ENCODE measurements around the gene UNC50.

The UNC50 gene

DNA sequence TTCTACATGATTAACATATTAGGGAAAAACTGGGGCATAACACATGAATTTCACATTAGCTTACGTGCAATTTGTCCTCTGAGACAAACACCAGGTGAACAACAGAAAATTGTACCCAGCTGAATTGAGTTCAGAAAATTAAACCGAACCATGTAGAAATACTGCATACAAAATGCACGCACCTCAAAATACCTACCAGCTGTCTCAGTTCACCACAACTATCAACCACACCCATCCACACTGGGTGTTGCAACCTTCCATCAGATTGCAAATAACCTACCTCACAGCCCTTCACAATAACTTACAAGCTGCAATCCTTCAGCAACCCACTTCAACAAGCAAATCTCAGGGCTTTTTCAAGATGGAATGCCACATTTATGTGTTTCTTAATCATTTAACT lies 55.9 kb downstream of the UNC50 start:
- no peak overlapping the region for H3K27ac ChIP-seq (ENCODE audit: low read depth, low read length, poor library complexity, severe bottlenecking)
- no peaks in the 10 kb centered on the region for H3F3A ChIP-seq (ENCODE audit: insufficient read depth, low read length)
- H3K36me3 ChIP-seq (ENCODE audit: insufficient read depth, low read length) = no peaks in the 10 kb centered on the region
- no peaks in the 10 kb centered on the region for H3K4me1 ChIP-seq (ENCODE audit: insufficient read depth, low read length, severe bottlenecking)
- no peak overlapping the region for H2AFZ ChIP-seq (ENCODE audit: low read length)
- no peak overlapping the region for H3K4me2 ChIP-seq (ENCODE audit: low read length)
- H3K9ac ChIP-seq (ENCODE audit: low read length) = no peak overlapping the region
- no peak for TF ChIP-seq EZH2 (IDR thresholded peaks at IDR 0.05; ENCODE audit: borderline replicate concordance, low read length)
- TF ChIP-seq, protein P1, sequence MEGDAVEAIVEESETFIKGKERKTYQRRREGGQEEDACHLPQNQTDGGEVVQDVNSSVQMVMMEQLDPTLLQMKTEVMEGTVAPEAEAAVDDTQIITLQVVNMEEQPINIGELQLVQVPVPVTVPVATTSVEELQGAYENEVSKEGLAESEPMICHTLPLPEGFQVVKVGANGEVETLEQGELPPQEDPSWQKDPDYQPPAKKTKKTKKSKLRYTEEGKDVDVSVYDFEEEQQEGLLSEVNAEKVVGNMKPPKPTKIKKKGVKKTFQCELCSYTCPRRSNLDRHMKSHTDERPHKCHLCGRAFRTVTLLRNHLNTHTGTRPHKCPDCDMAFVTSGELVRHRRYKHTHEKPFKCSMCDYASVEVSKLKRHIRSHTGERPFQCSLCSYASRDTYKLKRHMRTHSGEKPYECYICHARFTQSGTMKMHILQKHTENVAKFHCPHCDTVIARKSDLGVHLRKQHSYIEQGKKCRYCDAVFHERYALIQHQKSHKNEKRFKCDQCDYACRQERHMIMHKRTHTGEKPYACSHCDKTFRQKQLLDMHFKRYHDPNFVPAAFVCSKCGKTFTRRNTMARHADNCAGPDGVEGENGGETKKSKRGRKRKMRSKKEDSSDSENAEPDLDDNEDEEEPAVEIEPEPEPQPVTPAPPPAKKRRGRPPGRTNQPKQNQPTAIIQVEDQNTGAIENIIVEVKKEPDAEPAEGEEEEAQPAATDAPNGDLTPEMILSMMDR (IDR thresholded peaks at IDR 0.05; ENCODE audit: low read length) = no peak
- H3K9me3 ChIP-seq (ENCODE audit: low read length) = no peaks in the 10 kb centered on the region
- H3K4me3 ChIP-seq (ENCODE audit: low read depth, low read length, poor library complexity, severe bottlenecking) = no peak overlapping the region
- H3K9me2 ChIP-seq (ENCODE audit: low read depth, low read length) = no peaks in the 10 kb centered on the region
- H3K27me3 ChIP-seq (ENCODE audit: insufficient read depth, low read length) = no peaks in the 10 kb centered on the region
- no peaks in the 10 kb centered on the region for H4K20me1 ChIP-seq (ENCODE audit: insufficient read depth, low read length)
- no peaks in the 10 kb centered on the region for H3K79me2 ChIP-seq (ENCODE audit: insufficient read depth, low read length)

DNA sequence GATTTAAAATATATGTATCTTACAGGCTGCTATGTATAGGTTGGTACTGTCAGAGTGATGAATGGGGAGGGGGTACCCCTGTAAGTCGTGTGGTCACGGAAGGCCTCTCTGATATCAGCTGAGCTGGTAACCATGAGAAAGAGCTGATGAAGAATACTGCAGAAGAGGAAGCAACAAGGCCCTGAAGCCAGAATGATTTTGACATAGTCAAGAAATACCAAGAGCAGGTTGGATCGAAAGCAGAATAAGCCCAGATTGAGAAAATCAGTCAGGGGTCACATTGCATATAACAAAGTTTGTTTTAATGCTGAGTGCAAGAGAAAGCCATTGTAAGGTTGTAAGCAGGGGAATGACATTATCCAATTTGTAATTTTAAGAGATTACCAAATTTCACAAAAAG lies 57.3 kb downstream of the UNC50 start:
- Histone ChIP-seq H3K9ac (ENCODE audit: low read length) (no peak overlapping the region), H3K4me1 (ENCODE audit: insufficient read depth, low read length, severe bottlenecking) (no peaks in the 10 kb centered on the region), H3K4me2 (ENCODE audit: low read length) (no peak overlapping the region), H4K20me1 (ENCODE audit: insufficient read depth, low read length) (no peaks in the 10 kb centered on the region), H2AFZ (ENCODE audit: low read length) (no peak overlapping the region), H3F3A (ENCODE audit: insufficient read depth, low read length) (no peaks in the 10 kb centered on the region), H3K9me2 (ENCODE audit: low read depth, low read length) (no peaks in the 10 kb centered on the region), H3K27ac (ENCODE audit: low read depth, low read length, poor library complexity, severe bottlenecking) (no peak overlapping the region), H3K27me3 (ENCODE audit: insufficient read depth, low read length) (no peaks in the 10 kb centered on the region), H3K79me2 (ENCODE audit: insufficient read depth, low read length) (no peaks in the 10 kb centered on the region), H3K36me3 (ENCODE audit: insufficient read depth, low read length) (no peaks in the 10 kb centered on the region), H3K9me3 (ENCODE audit: low read length) (no peaks in the 10 kb centered on the region), H3K4me3 (ENCODE audit: low read depth, low read length, poor library complexity, severe bottlenecking) (no peak overlapping the region)
- TF ChIP-seq, protein P1 (IDR thresholded peaks at IDR 0.05; ENCODE audit: low read length) = no peak
- no peak for TF ChIP-seq EZH2 (IDR thresholded peaks at IDR 0.05; ENCODE audit: borderline replicate concordance, low read length)
